CD4-positive, alpha-beta T cell treated with Interleukin-6 at 100 ng/mL for 8 hours (primary cell): ENCODE results near the gene ESR1.

ENCODE experiments used
- DNase-seq: peaks from one replicate; pipeline ENCODE4 v3.0.0-alpha.2; 2020; ENCODE audit warnings: mixed read lengths, low spot score

ESR1 gene

GRCh38 chr6:151807513-151808370, at the start of gene ESR1:
TSS of gene ESR1 (plus strand) at chr6:151807682. CDS start at chr6:151807913, 231 bp downstream.
- DNase-seq = no peak

GRCh38 chr6:151760486-151760885, 47.0 kb upstream of the ESR1 start:
- DNase-seq = no peak

GRCh38 chr6:151761851-151762250, 45.6 kb upstream of the ESR1 start:
- DNase-seq = no peak

- no peak for DNase-seq
Measured at GRCh38 chr6:151762817-151763216, 44.7 kb upstream of the ESR1 start.

DNA sequence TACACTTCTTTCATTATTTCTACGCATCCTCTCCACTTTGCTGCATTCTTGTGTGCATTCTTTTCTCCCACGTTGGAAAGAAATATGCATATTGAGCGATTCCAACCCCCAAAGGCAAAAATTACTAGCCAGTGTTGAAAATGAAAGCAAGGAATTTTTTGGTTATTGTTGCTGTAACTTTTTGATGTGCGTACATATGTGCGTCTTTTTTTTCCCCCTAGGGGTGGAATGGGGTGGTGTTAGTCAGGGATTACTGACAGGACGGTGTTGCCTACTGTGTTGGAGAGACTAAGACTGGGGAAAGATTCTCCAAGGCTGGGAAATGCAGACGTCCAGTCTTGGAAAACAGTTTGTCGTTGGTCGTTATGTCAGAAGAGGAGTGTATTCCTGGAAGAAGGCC, 44.2 kb upstream of the ESR1 start:
- DNase-seq = no peak

DNA sequence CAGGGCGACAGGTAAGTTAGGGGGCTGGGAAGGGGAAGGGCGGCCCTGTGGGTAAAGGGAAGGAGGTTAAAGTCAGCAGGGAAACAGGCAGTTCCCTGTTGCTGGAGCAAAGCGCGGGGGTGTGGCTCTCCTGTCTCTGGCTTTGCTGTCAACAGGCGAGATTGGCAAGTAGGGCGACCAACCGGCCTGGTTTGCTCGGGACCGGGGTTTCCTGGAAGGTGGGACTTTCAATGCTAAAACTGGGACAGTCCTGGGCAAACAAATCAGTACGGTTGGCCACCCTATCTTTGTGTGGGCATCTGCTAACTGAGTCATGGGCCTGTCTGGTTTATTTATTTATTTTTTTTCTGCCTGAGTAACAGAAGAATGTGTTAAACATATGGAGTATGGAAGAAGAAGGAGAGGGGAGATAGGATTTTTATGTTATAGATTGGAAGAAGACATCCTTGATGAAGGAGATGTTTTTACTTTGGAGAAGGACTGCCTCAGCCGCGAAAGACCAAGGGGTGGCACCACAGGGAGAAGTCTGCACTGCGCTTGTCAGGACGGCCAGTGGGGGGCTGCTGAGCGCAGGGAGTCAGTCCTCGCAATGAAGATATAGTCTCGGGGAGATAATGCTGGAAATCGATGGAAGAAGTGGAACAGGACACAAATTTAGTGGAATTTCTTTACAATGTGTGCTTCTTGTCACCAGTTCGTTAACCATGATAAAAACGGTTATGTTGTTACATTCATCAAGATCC, 43.4 kb upstream of the ESR1 start:
- DNase-seq = peak; percentile 17

DNA sequence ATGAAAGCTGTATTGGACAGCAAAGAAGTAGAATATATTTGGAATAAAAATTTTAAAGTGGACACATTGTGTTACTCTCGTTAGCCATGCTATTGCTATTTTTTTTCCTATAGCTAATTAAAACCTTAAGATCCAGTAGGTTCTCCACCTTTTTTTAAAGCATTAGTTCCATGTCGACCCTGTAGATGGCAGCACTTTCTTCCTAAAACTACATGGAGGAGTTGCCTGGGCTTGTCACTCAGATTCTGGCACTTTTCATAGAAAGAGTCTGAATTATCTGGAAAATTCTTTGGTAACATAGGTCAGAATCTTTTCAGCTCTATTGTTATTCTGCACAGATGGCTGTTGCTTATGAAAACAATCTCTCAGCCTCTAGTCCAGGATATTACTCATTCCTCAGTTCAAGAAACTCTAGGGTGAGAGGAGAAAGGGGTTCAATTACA, 42.0 kb upstream of the ESR1 start:
- peak; percentile 33 for DNase-seq

DNA sequence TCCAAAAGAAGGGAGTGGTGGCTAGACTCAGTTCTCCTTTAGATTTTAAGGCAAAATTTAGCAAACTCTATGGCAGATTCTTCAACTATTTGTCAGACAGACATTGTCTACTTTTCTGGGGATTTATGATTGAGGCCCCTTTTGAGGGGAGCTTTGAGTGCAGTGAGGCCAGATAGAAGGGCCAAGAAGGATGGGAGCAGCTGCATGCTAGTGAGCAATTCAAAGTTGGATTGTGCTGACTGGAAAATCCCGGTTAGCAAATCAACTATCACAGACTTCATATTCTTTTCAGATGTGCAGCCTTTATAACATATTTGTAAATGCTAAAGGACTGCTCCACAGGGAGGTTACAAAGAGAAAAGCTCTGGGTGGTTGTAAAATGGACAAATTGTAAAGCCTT, 35.0 kb upstream of the ESR1 start:
- DNase-seq = no peak

- DNase-seq = no peak
Measured at GRCh38 chr6:151773382-151773781, 34.1 kb upstream of the ESR1 start.

GRCh38 chr6:151782560-151782959, 24.9 kb upstream of the ESR1 start:
- no peak for DNase-seq

DNA sequence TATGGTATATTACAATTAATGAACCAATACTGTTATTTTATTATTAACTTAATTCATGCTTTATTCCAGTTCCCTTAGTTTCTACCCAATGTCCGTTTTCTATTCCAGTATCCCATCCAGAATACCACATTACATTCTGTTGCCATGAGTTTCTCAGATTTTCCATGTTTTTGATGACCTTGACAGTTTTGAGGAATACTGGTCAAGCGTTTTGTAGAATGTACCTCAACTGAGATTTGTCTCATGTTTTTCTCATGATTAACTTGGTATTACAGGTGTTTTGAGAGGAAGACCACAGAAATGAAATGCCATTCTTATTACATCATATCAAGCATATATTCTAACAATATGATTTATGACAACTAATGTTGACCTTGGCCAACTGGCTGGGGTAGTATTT, 23.8 kb upstream of the ESR1 start:
- no peak for DNase-seq

DNA sequence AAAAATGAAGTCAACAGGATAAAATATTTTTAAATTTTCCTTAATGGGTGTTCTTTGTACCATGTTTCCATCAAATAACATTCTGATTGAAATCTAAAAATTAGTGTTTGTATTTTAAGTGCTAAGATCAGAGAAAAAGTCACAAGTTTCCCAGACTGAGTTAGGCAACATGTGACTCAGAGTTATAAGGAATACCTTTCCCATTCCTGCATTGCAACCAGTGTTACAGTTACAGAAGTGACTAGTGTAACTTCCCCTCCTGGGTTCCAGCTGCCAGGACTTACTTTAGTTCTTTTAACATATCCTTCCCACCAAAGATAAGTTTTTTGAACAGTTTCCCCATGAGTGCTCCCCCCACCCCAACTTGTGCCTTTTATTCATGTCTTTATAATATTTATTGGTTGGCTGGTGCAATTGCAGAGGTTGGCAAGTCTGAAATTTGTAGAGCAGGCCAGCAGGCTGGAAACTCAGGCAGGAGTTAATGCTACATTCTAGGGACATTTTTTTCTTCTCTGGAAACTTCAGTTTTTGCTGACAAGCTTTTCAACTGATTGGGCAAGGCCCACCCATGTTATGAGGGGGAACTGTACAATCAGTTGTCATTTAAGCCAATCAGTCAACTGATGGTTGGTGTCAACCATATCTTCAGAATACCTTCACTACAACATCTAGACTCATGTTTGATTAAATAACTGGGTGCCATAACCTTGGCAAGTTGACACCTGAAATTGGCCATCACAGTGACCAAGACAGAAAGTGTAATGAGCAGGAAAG, 22.9 kb upstream of the ESR1 start:
- no peak for DNase-seq

- no peak for DNase-seq
Measured at GRCh38 chr6:151796842-151797530, 10.5 kb upstream of the ESR1 start.

DNA sequence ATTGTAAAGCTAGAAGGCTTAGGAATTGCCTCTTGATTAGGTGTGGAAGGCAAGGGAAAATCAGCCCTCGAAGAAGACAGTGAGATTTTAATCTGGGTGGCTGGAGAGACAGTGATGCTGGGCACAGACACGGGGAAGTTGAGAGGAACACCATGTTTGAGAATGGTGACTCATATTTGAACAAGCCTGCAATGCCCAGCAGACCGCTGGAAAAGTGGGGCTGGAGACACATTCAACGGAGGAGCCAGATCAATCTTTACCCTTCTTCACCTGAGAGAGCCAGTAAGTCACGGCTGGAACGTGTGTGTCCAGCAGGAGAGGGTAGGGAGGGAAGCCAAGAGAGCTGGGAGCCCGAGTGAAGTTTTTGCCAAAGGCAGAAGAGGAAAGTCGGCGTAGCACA, 3.7 kb upstream of the ESR1 start:
- no peak for DNase-seq

GRCh38 chr6:151804585-151805285, 2.7 kb upstream of the ESR1 start:
- DNase-seq = no peak

DNA sequence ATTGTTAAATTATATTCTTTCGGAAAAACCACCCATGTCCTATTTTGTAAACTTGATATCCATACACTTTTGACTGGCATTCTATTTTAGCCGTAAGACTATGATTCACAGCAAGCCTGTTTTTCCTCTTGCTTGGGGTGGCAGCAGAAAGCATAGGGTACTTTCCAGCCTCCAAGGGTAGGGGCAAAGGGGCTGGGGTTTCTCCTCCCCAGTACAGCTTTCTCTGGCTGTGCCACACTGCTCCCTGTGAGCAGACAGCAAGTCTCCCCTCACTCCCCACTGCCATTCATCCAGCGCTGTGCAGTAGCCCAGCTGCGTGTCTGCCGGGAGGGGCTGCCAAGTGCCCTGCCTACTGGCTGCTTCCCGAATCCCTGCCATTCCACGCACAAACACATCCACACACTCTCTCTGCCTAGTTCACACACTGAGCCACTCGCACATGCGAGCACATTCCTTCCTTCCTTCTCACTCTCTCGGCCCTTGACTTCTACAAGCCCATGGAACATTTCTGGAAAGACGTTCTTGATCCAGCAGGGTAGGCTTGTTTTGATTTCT, 2.1 kb upstream of the ESR1 start:
- no peak for DNase-seq

DNA sequence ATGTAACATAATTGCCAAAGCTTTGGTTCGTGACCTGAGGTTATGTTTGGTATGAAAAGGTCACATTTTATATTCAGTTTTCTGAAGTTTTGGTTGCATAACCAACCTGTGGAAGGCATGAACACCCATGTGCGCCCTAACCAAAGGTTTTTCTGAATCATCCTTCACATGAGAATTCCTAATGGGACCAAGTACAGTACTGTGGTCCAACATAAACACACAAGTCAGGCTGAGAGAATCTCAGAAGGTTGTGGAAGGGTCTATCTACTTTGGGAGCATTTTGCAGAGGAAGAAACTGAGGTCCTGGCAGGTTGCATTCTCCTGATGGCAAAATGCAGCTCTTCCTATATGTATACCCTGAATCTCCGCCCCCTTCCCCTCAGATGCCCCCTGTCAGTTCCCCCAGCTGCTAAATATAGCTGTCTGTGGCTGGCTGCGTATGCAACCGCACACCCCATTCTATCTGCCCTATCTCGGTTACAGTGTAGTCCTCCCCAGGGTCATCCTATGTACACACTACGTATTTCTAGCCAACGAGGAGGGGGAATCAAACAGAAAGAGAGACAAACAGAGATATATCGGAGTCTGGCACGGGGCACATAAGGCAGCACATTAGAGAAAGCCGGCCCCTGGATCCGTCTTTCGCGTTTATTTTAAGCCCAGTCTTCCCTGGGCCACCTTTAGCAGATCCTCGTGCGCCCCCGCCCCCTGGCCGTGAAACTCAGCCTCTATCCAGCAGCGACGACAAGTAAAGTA, 547 bp upstream of the ESR1 start:
- no peak for DNase-seq

GRCh38 chr6:151808371-151809241, 1.1 kb downstream of the ESR1 start:
- DNase-seq = no peak

DNA sequence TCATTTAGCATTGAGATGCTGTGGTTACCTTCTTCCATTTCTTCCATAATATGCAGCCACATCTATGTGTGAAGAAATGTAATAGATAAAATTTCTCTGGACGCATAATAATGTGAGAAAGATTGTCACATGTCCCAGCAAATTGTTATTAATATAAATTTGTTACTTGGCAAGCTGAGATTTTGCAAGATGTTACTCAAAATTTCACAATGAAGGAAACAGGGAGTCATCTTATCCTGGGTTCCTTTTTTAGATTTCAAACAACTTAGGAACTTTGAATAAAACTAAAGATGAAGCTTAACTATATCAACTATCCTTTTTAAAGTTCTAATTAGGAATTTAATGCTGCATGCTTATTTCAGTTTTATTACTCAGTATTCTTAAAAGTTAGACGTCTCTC, 3.6 kb downstream of the ESR1 start:
- no peak for DNase-seq
